Right kidney (tissue), 1 donor: ENCODE results near the gene ITGB3BP.
"Not testable (repeated sequence)": the region's sequence is repeated elsewhere in the genome, so short reads cannot be mapped to it uniquely, and the experiment has no call there.

Source experiments
- DNase-seq: peaks from one replicate; pipeline ENCODE4 v3.0.0-alpha.2; 2016

The ITGB3BP gene

GRCh38 chr1:63423649-63424048, 99.4 kb downstream of the ITGB3BP start:
- no peak for DNase-seq

- not testable (repeated sequence) for DNase-seq
These were observed 102.3 kb downstream of the ITGB3BP start for GRCh38 chr1:63420746-63421145.

GRCh38 chr1:63418101-63418500, 104.9 kb downstream of the ITGB3BP start:
- no peak for DNase-seq

- no peak for DNase-seq
These were observed 108.2 kb downstream of the ITGB3BP start for GRCh38 chr1:63414691-63415365.

- DNase-seq: no peak
These were observed 109.6 kb downstream of the ITGB3BP start for GRCh38 chr1:63413394-63413793.

- no peak for DNase-seq
These were observed 112.0 kb downstream of the ITGB3BP start for GRCh38 chr1:63411066-63411465.

- no peak for DNase-seq
These were observed 114.7 kb downstream of the ITGB3BP start for GRCh38 chr1:63408331-63408730.

- DNase-seq: no peak
These were observed 116.0 kb downstream of the ITGB3BP start for GRCh38 chr1:63407002-63407401.

GRCh38 chr1:63405987-63406386, 117.0 kb downstream of the ITGB3BP start:
- no peak for DNase-seq

GRCh38 chr1:63405021-63405420, 118.0 kb downstream of the ITGB3BP start:
- no peak for DNase-seq

GRCh38 chr1:63403386-63403785, 119.6 kb downstream of the ITGB3BP start:
- DNase-seq: no peak

GRCh38 chr1:63401945-63402344, 121.1 kb downstream of the ITGB3BP start:
- DNase-seq: no peak
